ENCODE data around the gene LDLRAD4.

- TF ChIP-seq CTCF (conservative IDR thresholded peaks at IDR 0.05; ENCODE audit: low read depth, low read length) (no peak), EZH2 (IDR thresholded peaks at IDR 0.05; ENCODE audit: borderline replicate concordance, low read depth, low read length, poor library complexity, severe bottlenecking) (no peak)
Observed at GRCh38 chr18:13611142-13611600, 392.6 kb downstream of the LDLRAD4 start.

Data from A673 (cell line).